ENCODE data around the gene OSBPL8.
"Not testable (repeated sequence)": the region's sequence is repeated elsewhere in the genome, so short reads cannot be mapped to it uniquely, and the experiment has no call there.

OSBPL8 gene

GRCh38 chr12:76341436-76342030, 218.0 kb downstream of the OSBPL8 start:
- DNase-seq, result no peak

- DNase-seq, result no peak
These were observed 218.7 kb downstream of the OSBPL8 start for GRCh38 chr12:76340680-76341435.

- DNase-seq, result no peak
These were observed 222.0 kb downstream of the OSBPL8 start for GRCh38 chr12:76337583-76337982.

- no peak for DNase-seq
These were observed 227.0 kb downstream of the OSBPL8 start for GRCh38 chr12:76332606-76333005.

DNA sequence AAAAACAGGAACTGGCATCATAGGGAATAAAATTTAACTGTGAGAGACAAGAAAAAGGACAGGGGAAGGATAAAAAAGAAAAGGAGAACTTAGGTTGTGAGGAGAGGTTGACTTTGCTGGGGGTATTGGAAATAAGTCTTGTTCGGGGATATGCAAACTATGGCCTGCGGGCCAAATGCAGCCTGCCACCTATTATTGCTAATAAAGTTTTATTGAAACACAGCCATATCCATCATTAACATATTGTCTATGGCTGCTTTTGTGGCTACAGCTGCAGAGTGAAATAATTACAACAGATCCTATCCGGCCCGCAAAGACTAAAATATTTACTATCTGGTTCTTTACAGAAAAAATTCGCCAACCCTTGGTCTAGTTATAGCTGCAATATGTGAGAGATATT, 230.0 kb downstream of the OSBPL8 start:
- DNase-seq, result no peak

- DNase-seq, result no peak
These were observed 230.4 kb downstream of the OSBPL8 start for GRCh38 chr12:76329159-76329558.

GRCh38 chr12:76319595-76320319, 239.8 kb downstream of the OSBPL8 start:
- not testable (repeated sequence) for DNase-seq

- no peak for DNase-seq
These were observed 240.6 kb downstream of the OSBPL8 start for GRCh38 chr12:76318773-76319594.

GRCh38 chr12:76317976-76318375, 241.6 kb downstream of the OSBPL8 start:
- DNase-seq, result no peak

- DNase-seq, result no peak
These were observed 243.1 kb downstream of the OSBPL8 start for GRCh38 chr12:76316468-76316867.

DNA sequence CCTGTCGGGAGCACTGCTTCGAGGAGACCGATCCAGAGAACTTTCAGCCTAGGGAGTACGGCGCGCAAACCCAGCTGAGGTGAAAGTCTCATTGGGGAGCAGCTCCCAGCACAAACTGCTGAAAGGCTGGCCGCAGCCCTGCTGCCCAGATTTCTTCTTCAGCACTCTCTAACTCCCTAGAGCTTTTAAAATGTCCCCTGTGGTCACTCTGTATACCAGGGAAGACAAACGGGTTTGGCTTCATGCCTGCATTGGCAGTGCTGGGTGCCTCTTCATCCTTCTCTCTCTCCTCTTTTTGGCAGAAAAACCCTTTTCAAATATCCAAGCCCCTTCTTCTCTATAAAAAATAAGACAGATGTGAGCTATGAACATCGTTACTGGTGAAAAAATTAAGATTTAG, 246.3 kb downstream of the OSBPL8 start:
- DNase-seq, result no peak

GRCh38 chr12:76312315-76312714, 247.3 kb downstream of the OSBPL8 start:
- no peak for DNase-seq

- DNase-seq, result no peak
These were observed 247.8 kb downstream of the OSBPL8 start for GRCh38 chr12:76311796-76312195.

GRCh38 chr12:76310110-76310509, 249.5 kb downstream of the OSBPL8 start:
- no peak for DNase-seq

GRCh38 chr12:76308866-76309265, 250.7 kb downstream of the OSBPL8 start:
- DNase-seq, result no peak

GRCh38 chr12:76307083-76307482, 252.5 kb downstream of the OSBPL8 start:
- no peak for DNase-seq

DNA sequence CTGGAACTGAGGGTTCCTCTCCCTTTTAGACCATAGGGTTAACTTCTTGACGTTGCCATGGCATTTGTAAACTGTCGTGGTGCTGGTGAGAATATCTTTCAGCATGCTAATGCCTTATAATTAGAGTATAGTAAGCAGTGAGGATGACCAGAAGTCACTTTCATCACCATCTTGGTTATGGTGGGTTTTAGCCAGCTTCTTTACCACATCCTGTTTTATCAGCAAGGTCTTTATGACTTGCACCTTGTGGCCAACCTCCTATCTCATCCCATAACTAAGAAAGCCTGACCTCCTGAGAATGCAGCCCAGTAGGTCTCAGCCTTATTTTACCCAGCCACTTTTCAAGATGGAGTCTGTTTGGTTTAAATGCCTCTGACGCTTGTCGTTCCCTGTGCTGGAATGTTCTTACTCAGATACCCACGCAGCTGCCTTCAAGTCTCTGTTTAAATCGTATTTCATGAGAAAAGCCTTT, 255.5 kb downstream of the OSBPL8 start:
- DNase-seq, result no peak

DNA sequence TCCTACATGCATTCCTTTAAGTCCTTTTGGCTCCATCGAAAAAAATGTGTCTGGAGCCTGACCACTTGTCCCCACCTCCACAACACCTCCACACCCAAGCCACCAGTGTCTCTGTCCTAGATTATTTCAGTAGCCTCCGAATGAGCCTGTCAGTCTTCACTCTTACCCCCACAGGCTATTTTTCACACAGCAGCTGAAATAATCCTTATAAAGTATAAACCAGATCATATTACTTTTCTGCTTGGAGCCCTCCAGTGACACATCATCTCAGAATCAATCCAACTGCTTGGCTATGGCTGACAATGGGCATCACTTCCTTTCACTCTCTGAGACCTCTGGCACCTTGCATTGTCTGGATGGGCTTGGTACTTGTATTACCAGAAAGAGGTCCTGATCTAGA, 256.2 kb downstream of the OSBPL8 start:
- no peak for DNase-seq
